DND-41 (cell line): Measurements from ENCODE around the gene FAM217B.

Experiments used
- EZH2 ChIP-seq: IDR thresholded peaks from 3 replicates; pipeline ENCODE4 v1.6.1; 2012; ENCODE audit warnings: borderline replicate concordance, low read depth, mild to moderate bottlenecking, moderate library complexity, low read length, inconsistent platforms; ENCODE audit not compliant: severe bottlenecking
- TF ChIP-seq, protein P1 (sequence below): IDR thresholded peaks from 2 replicates; pipeline ENCODE4 v1.5.1; 2012; ENCODE audit warnings: borderline replicate concordance, low read length, moderate library complexity, mild to moderate bottlenecking; ENCODE audit not compliant: poor library complexity, severe bottlenecking; ENCODE audit errors: extremely low read depth

DNA sequence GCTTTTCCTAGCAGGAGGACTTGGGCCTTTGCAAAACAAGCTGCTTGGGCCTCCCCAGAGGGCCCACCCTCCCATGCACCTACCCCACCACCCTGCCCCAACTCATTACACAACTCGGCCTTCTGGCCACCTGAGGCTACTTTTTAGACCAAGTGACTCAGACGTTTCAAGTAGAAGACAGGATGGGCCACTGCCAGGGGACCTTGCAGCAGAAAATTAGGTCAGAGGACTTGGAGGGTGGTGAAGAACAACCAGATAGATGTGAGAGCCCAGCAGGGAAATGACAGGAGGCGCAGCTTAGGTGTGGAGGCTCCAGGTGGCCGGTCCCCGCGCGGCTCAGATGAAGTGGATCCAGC lies 1.5 kb upstream of the FAM217B start:
- TF ChIP-seq, protein P1, sequence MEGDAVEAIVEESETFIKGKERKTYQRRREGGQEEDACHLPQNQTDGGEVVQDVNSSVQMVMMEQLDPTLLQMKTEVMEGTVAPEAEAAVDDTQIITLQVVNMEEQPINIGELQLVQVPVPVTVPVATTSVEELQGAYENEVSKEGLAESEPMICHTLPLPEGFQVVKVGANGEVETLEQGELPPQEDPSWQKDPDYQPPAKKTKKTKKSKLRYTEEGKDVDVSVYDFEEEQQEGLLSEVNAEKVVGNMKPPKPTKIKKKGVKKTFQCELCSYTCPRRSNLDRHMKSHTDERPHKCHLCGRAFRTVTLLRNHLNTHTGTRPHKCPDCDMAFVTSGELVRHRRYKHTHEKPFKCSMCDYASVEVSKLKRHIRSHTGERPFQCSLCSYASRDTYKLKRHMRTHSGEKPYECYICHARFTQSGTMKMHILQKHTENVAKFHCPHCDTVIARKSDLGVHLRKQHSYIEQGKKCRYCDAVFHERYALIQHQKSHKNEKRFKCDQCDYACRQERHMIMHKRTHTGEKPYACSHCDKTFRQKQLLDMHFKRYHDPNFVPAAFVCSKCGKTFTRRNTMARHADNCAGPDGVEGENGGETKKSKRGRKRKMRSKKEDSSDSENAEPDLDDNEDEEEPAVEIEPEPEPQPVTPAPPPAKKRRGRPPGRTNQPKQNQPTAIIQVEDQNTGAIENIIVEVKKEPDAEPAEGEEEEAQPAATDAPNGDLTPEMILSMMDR, result no peak
- TF ChIP-seq EZH2, result no peak
